HFFc6 (cell line): ENCODE measurements around the gene HERC4. TPM values are rescaled to one million over a fixed set of nuclear protein-coding genes. Genes with fewer than 3 reads are reported as not detected.

Experiments
- DNase-seq: peaks from one replicate; pipeline ENCODE4 v3.0.0-alpha.2; 2018
- H3K27ac Mint-ChIP-seq: 2 replicates; pipeline ENCODE4 v1.8.0; 2020; ENCODE audit warnings: mild to moderate bottlenecking, mixed read lengths
- H3K27me3 Mint-ChIP-seq: 2 replicates; pipeline ENCODE4 v1.8.0; 2021; ENCODE audit warnings: mild to moderate bottlenecking, moderate library complexity, mixed read lengths; ENCODE audit not compliant: insufficient read depth
- H3K36me3 Mint-ChIP-seq: 2 replicates; pipeline ENCODE4 v1.8.0; 2021; ENCODE audit warnings: low read depth, mixed read lengths
- H3K4me1 Mint-ChIP-seq: 2 replicates; pipeline ENCODE4 v1.8.0; 2020; ENCODE audit warnings: low read depth, mixed read lengths
- H3K4me3 Mint-ChIP-seq: 2 replicates; pipeline ENCODE4 v1.8.0; 2020; ENCODE audit warnings: mild to moderate bottlenecking, moderate library complexity, mixed read lengths
- H3K9me3 Mint-ChIP-seq: 2 replicates; pipeline ENCODE4 v1.8.0; 2020; ENCODE audit warnings: mild to moderate bottlenecking, mixed read lengths
- CTCF ChIP-seq: fragments of 200-600 bp; sonication (generic); IDR thresholded peaks from 2 replicates; pipeline ENCODE4 v1.5.0; 2021; ENCODE audit warnings: antibody characterized with exemption, mild to moderate bottlenecking
- total RNA-seq, 6 experiments: library from RNA; stranded (reverse); fragmentation: NEBNext Ultra II Directional; extraction: Animal tissue kit (Norgen Biotek cat#: 25700); gene quantifications; 2 replicates in 1 of 6; 3 replicates in 5 of 6; pipeline ENCODE4 v1.2.3, GENCODE V29; 2021

HERC4 gene
- total RNA-seq, 6 experiments from 2014 or later = 220 to 297 (median 279) TPM

- peak overlapping the region; percentile 55 for H3K27ac Mint-ChIP-seq
- H3K27me3 Mint-ChIP-seq = no peaks in the 10 kb centered on the region
- DNase-seq = no peak
- TF ChIP-seq CTCF = no peak
- H3K9me3 Mint-ChIP-seq = peaks cover 12% of the 10 kb centered on the region; the same call in 1 of the 2 replicates
- H3K36me3 Mint-ChIP-seq = peaks cover 60% of the 10 kb centered on the region
- peak overlapping the region; percentile 87 for H3K4me3 Mint-ChIP-seq
- H3K4me1 Mint-ChIP-seq = peaks cover 82% of the 10 kb centered on the region
These were observed 33.0 kb upstream of the HERC4 start for GRCh38 chr10:68108051-68108450.

- H3K27ac Mint-ChIP-seq = peak overlapping the region; percentile 55
- no peaks in the 10 kb centered on the region for H3K27me3 Mint-ChIP-seq
- H3K36me3 Mint-ChIP-seq = peaks cover 60% of the 10 kb centered on the region
- no peak for TF ChIP-seq CTCF
- peak overlapping the region; percentile 87 for H3K4me3 Mint-ChIP-seq
- H3K9me3 Mint-ChIP-seq = peaks cover 12% of the 10 kb centered on the region; the same call in 1 of the 2 replicates
- DNase-seq = no peak
- H3K4me1 Mint-ChIP-seq = peaks cover 82% of the 10 kb centered on the region
These were observed 32.6 kb upstream of the HERC4 start for GRCh38 chr10:68107651-68108050.

GRCh38 chr10:68106656-68107055 lies 31.6 kb upstream of the HERC4 start:
- peaks cover 50% of the 10 kb centered on the region for H3K36me3 Mint-ChIP-seq
- H3K27ac Mint-ChIP-seq = peak overlapping the region; percentile 90
- H3K4me1 Mint-ChIP-seq = peaks cover 82% of the 10 kb centered on the region
- peak overlapping the region; percentile 87 for H3K4me3 Mint-ChIP-seq
- no peaks in the 10 kb centered on the region for H3K27me3 Mint-ChIP-seq
- H3K9me3 Mint-ChIP-seq = peaks cover 12% of the 10 kb centered on the region; the same call in 1 of the 2 replicates
- DNase-seq = peak; percentile 91
- no peak for TF ChIP-seq CTCF

- TF ChIP-seq CTCF = no peak
- H3K4me1 Mint-ChIP-seq = peaks cover 82% of the 10 kb centered on the region
- H3K9me3 Mint-ChIP-seq = peaks cover 12% of the 10 kb centered on the region; the same call in 1 of the 2 replicates
- H3K27ac Mint-ChIP-seq = peak overlapping the region; percentile 90
- H3K4me3 Mint-ChIP-seq = peak overlapping the region; percentile 87
- H3K36me3 Mint-ChIP-seq = peaks cover 42% of the 10 kb centered on the region
- peak; percentile 84 for DNase-seq
- H3K27me3 Mint-ChIP-seq = no peaks in the 10 kb centered on the region
These were observed 30.7 kb upstream of the HERC4 start for GRCh38 chr10:68105820-68106219.

- H3K27ac Mint-ChIP-seq = peak overlapping the region; percentile 88
These were observed 28.8 kb upstream of the HERC4 start for GRCh38 chr10:68103901-68104300.

More at GRCh38 chr10:68103901-68104300, 28.8 kb upstream of the HERC4 start:
- Mint-ChIP-seq H3K27me3 (no peaks in the 10 kb centered on the region; the same call in 1 of the 2 replicates), H3K36me3 (peaks cover 25% of the 10 kb centered on the region), H3K4me1 (peaks cover 82% of the 10 kb centered on the region), H3K9me3 (peaks cover 12% of the 10 kb centered on the region; the same call in 1 of the 2 replicates), H3K4me3 (peak overlapping the region; percentile 32; the same call in 1 of the 2 replicates)
- no peak for DNase-seq
- no peak for TF ChIP-seq CTCF
